K562 (cell line): ENCODE results near the gene RSRC1. TPM values are rescaled to one million over a fixed set of nuclear protein-coding genes. Genes with fewer than 3 reads are reported as not detected.

Experiments
- CBFA2T3 ChIP-seq: fragments of 450-650 bp; IDR thresholded peaks from 2 replicates; pipeline ENCODE4 v1.6.1; 2017
- FOXJ2 ChIP-seq: fragments of 200-800 bp; sonication (Bioruptor generic); IDR thresholded peaks from 2 replicates; pipeline ENCODE4 v1.6.1; 2016; ENCODE audit warnings: missing genetic modification characterization, missing compliant biosample characterization
- GABPB1 ChIP-seq: sonication (generic); formaldehyde crosslinking; IDR thresholded peaks from 2 replicates; pipeline ENCODE4 v1.8.0; 2022; ENCODE audit warnings: mild to moderate bottlenecking, missing genetic modification reagents
- GTF2B ChIP-seq: IDR thresholded peaks from 2 replicates; pipeline ENCODE4 v1.6.1; 2011; ENCODE audit not compliant: insufficient read length; ENCODE audit errors: extremely low read depth
- MGA ChIP-seq: fragments of 450-650 bp; IDR thresholded peaks from 2 replicates; pipeline ENCODE4 v1.6.1; 2016; ENCODE audit warnings: mild to moderate bottlenecking, moderate library complexity
- MYNN ChIP-seq, 2 experiments: sonication (generic); formaldehyde crosslinking in 1 of 2; IDR thresholded peaks; 2 replicates each; pipeline versions ENCODE4 v1.5.0 to v1.6.1; 2016 to 2020; ENCODE audit warnings: antibody characterized with exemption in 1 of 2, missing genetic modification reagents in 1 of 2
- PTBP1 ChIP-seq: fragments of 200-400 bp; formaldehyde crosslinking; IDR thresholded peaks from 2 replicates; pipeline ENCODE4 v1.6.1; 2017; ENCODE audit warnings: low read depth, low read length
- ZNF212 ChIP-seq: fragments of 450-650 bp; formaldehyde crosslinking; IDR thresholded peaks from 2 replicates; pipeline ENCODE4 v1.4.0; 2020; ENCODE audit warnings: mild to moderate bottlenecking
- ZNF239 ChIP-seq: fragments of 250-450 bp; sonication (Bioruptor Pico); IDR thresholded peaks from 2 replicates; pipeline ENCODE4 v1.4.0; 2020; ENCODE audit warnings: mild to moderate bottlenecking
- polyA plus RNA-seq, 8 experiments: library from polyadenylated mRNA; depleted of rRNA in 4 of 8; stranded (reverse) in 5 of 8; unstranded in 3 of 8; fragments of >200 nt; fragmentation: Nextera tagmentation in 2 of 8; fragmentation: Illumina TruSeq in 1 of 8; extraction: Ambion mirVana in 2 of 8; extraction: Trizol in 1 of 8; gene quantifications; 2 replicates each; pipeline versions ENCODE4 v1.2.1 to v1.2.3, GENCODE V29; 2011 to 2014; ENCODE audit warnings: inconsistent platforms in 1 of 8, missing spikeins in 1 of 8
- total RNA-seq, 7 experiments: library from RNA; depleted of rRNA in 6 of 7; stranded (reverse); fragments of >200 nt in 6 of 7; fragmentation: Illumina TruSeq in 2 of 7; extraction: Trizol in 2 of 7; gene quantifications; 2 replicates each; pipeline versions ENCODE4 v1.2.1 to v1.2.3, GENCODE V29; 2011 to 2021; ENCODE audit warnings: low replicate concordance in 1 of 7
- TF ChIP-seq, protein P1 (sequence below): fragments of 250-450 bp; sonication (Bioruptor Pico); IDR thresholded peaks from 2 replicates; pipeline ENCODE4 v1.5.0; 2020; ENCODE audit warnings: mild to moderate bottlenecking

Gene RSRC1
- total and polyA plus RNA-seq, 9 of the 15 experiments (the other 6 are each of a cell fraction or from before 2014, with no cell fraction given), result 19.3 to 128 (median 75.5) TPM

DNA sequence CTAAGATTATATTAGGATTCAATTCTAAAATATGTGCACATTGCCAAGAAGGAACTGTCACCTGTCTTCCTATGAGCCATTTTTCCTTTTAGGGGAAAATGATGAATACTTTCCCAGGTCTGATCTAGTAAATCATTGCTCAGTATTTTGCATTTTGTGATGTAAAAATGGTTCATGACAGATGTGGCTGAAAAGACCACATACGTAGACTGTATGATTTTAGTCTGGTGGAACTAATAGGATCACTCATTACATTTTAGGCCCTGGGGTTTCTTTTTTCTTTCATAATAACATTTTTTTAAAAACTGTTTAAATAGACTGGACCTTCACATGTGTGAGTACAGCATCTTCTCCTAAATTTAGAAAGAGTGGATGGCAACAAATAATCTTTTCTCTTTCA is 259.4 kb downstream of the RSRC1 start (continued):
- no peak for TF ChIP-seq MYNN (IDR thresholded peaks at IDR 0.05)
- no peak for TF ChIP-seq MYNN (CRISPR knock-in tag; IDR thresholded peaks at IDR 0.05)
- TF ChIP-seq FOXJ2 (tag), result no peak
- no peak for TF ChIP-seq ZNF239 (CRISPR knock-in tag)
- TF ChIP-seq PTBP1, result no peak
- no peak for TF ChIP-seq CBFA2T3
- TF ChIP-seq ZNF212, result no peak
- TF ChIP-seq GABPB1 (CRISPR knock-in tag), result no peak
- TF ChIP-seq, protein P1, sequence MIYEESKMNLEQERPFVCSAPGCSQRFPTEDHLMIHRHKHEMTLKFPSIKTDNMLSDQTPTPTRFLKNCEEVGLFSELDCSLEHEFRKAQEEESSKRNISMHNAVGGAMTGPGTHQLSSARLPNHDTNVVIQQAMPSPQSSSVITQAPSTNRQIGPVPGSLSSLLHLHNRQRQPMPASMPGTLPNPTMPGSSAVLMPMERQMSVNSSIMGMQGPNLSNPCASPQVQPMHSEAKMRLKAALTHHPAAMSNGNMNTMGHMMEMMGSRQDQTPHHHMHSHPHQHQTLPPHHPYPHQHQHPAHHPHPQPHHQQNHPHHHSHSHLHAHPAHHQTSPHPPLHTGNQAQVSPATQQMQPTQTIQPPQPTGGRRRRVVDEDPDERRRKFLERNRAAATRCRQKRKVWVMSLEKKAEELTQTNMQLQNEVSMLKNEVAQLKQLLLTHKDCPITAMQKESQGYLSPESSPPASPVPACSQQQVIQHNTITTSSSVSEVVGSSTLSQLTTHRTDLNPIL, result no peak
- TF ChIP-seq MGA, result no peak
- TF ChIP-seq GTF2B, result no peak
